ENCODE results near the gene SPATA2. TPM values are rescaled to one million over a fixed set of nuclear protein-coding genes. Genes with fewer than 3 reads are reported as not detected.
A peak's percentile ranks its signal among the peaks of the same experiment; 100 is the strongest.
"Not testable (repeated sequence)": the region's sequence is repeated elsewhere in the genome, so short reads cannot be mapped to it uniquely, and the experiment has no call there.

SPATA2 gene
- 1 to 10 TPM; 1.2 to 5.3 (median 2.2) TPM for polyA plus RNA-seq

- H3K9me3 Mint-ChIP-seq: no peaks in the 10 kb centered on the region
- DNase-seq: peak; percentile 96 to 97 (median 97)
- H3K4me3 Mint-ChIP-seq: peak within 1 kb of the TSS; percentile 99 to 100 (median 100)
Measured at GRCh38 chr20:49915380-49916145, at the start of gene SPATA2. TSS of gene SPATA2 (minus strand) at chr20:49915529. CDS start at chr20:49908490, 7,039 bp downstream.

GRCh38 chr20:49961413-49961812, 46.1 kb upstream of the SPATA2 start:
- peaks cover 4 to 10% (median 9%) of the 10 kb centered on the region in 3 donors for H3K36me3 Mint-ChIP-seq
- no peak overlapping the region for H3K4me3 Mint-ChIP-seq
- peaks cover 0 to 2% (median 0%) of the 10 kb centered on the region in 3 donors for H3K27me3 Mint-ChIP-seq (ENCODE audit: low read depth in 3 of 3)
- DNase-seq: no peak
- no peak overlapping the region for H3K27ac Mint-ChIP-seq
- no peaks in the 10 kb centered on the region for H3K9me3 Mint-ChIP-seq
- peaks cover 0 to 2% of the 10 kb centered on the region in 2 donors for H3K4me1 Mint-ChIP-seq

More at GRCh38 chr20:49915380-49916145, at the start of gene SPATA2:
- Mint-ChIP-seq H3K27ac (peak within 1 kb of the TSS; percentile 100), H3K4me1 (peaks cover 36 to 40% of the 10 kb centered on the region in 2 donors), H3K27me3 (ENCODE audit: low read depth in 3 of 3) (peaks cover 7 to 15% (median 14%) of the 10 kb centered on the region in 3 donors), H3K36me3 (no peaks in the 10 kb centered on the region)

DNA sequence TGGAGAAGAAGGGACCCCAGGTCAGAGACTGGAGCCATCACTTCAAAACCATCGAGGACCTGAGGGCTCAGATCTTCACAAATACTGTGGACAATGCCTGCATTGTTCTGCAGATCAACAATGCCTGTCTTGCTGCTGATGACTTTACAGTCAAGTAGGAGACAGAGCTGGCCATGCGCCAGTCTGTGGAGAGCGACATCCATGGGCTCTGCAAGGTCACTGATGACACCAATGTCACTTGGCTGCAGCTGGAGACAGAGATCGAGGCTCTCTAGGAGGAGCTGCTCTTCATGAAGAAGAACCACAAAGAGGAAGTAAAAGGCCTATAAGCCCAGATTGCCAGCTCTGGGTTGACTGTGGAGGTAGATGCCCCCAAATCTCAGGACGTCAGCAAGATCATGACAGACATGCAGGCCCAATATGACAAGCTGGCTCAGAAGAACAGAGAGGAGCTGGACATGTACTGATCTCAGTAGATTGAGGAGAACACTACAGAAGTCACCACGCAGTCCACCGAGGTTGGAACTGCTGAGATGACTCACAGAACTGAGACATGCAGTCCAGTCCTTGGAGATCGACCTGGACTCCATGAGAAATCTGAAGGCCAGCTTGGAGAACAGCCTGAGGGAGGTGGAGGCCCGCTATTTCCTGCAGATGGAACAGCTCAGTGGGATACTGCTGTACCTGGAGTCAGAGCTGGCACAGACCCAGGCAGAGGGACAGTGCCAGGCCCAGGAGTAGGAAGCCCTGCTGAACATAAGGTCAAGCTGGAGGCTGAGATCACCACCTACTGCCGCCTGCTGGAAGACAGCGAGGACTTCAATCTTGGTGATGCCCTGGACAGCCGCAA, 42.0 kb upstream of the SPATA2 start:
- H3K27ac Mint-ChIP-seq: peak overlapping the region in 3 of 6 donors; percentile 32 to 58 (median 41)
- H3K36me3 Mint-ChIP-seq: peaks cover 9 to 27% (median 20%) of the 10 kb centered on the region in 3 donors
- not testable (repeated sequence) for H3K27me3 Mint-ChIP-seq (ENCODE audit: low read depth in 3 of 3); H3K9me3 Mint-ChIP-seq; H3K4me3 Mint-ChIP-seq; DNase-seq; H3K4me1 Mint-ChIP-seq

- Mint-ChIP-seq H3K4me1 (peaks cover 0 to 2% of the 10 kb centered on the region in 2 donors), H3K4me3 (no peak overlapping the region), H3K36me3 (peaks cover 12 to 29% (median 24%) of the 10 kb centered on the region in 3 donors), H3K9me3 (no peaks in the 10 kb centered on the region), H3K27ac (no peak overlapping the region), H3K27me3 (ENCODE audit: low read depth in 3 of 3) (peaks cover 0 to 6% (median 2%) of the 10 kb centered on the region in 3 donors)
- DNase-seq: no peak
Measured at GRCh38 chr20:49956689-49957088, 41.4 kb upstream of the SPATA2 start.

GRCh38 chr20:49955830-49956396, 40.6 kb upstream of the SPATA2 start:
- not testable (repeated sequence) for DNase-seq; H3K9me3 Mint-ChIP-seq; H3K4me3 Mint-ChIP-seq; H3K27me3 Mint-ChIP-seq (ENCODE audit: low read depth in 3 of 3); H3K4me1 Mint-ChIP-seq; H3K27ac Mint-ChIP-seq
- H3K36me3 Mint-ChIP-seq: peaks cover 12 to 33% (median 27%) of the 10 kb centered on the region in 3 donors

DNA sequence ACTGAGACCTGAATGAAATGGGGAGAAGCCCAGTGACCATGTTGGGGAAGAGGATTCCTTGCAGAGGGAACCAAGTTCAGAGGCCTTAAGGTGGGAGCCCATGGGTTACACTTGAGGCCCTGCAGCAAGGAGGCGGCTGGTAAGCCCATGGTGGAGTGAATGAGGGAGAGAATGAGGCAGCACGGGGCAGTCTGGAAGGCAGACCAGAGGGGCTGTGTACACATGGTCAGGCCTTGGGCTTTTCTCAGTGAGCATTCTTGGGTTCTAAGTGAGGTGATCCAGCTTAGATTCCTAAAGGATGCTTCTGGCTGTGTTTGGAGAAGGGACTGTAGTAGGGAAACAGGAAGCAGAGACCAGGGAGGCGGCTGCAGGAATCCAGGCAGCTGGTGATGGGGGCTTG, 39.8 kb upstream of the SPATA2 start:
- DNase-seq: no peak
- Mint-ChIP-seq H3K36me3 (peaks cover 12 to 34% (median 27%) of the 10 kb centered on the region in 3 donors), H3K4me3 (no peak overlapping the region), H3K9me3 (no peaks in the 10 kb centered on the region), H3K27ac (peak overlapping the region in 2 of 6 donors; percentile 67), H3K4me1 (peaks cover 0 to 4% of the 10 kb centered on the region in 2 donors), H3K27me3 (ENCODE audit: low read depth in 3 of 3) (peaks cover 0 to 6% (median 2%) of the 10 kb centered on the region in 3 donors)

DNA sequence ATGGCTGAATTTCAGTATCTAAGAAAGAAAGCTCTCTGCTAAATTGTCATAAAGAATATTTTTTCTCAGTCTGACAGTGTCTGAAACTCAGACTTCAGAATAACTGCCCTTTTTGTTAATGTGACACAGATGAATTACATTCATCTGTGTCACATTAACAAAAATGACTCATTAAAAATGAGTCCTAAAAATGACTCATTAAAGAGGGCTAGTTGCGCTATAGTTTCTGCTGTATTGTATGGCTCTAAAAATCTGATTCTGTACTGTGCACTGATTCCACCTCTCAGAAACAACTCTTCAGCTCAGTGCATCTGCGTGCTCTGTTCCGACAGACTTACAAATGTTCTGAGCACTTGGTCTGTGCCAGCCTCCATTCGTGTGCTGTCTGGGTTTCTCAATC, 35.8 kb upstream of the SPATA2 start:
- Mint-ChIP-seq H3K36me3 (peaks cover 25 to 42% (median 36%) of the 10 kb centered on the region in 3 donors), H3K27ac (peak overlapping the region in 2 of 6 donors; percentile 49 to 51), H3K9me3 (no peaks in the 10 kb centered on the region), H3K4me1 (peaks cover 0 to 3% of the 10 kb centered on the region in 2 donors), H3K4me3 (no peak overlapping the region), H3K27me3 (ENCODE audit: low read depth in 3 of 3) (peaks cover 0 to 4% (median 2%) of the 10 kb centered on the region in 3 donors)
- no peak for DNase-seq

DNA sequence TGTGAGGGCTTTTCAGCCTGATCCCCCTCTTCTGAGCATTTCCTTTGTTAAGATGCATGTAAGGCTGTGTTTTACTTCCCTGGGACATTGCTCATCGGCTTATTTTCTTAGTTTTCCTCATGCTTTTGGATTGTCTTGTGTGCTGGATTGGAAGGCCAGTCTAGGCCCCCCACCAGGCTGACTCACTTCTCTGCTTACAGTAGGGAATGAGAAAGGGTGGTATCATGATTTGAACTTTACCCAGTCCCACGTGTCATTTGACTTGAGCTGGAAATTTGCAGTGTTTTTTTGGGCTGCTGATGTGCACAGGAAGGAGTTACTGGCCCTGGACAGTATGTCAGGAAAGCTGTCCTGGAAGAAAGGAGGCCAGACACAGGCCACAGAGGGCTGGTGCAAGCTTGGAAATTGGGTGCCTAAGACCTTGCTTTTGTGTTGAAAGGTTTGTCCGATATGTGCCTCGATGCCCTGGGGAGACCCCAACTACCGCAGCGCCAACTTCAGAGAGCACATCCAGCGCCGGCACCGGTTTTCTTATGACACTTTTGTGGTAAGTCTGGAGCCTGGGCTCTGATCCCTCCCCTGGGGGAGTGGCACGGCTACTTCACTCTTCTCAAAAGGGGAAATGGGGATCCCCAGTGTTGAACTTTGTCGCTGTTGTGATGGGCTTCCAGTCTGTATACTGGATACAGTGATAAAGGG, 33.6 kb upstream of the SPATA2 start:
- no peak for DNase-seq
- H3K4me1 Mint-ChIP-seq: peaks cover 9 to 13% of the 10 kb centered on the region in 2 donors
- no peaks in the 10 kb centered on the region for H3K9me3 Mint-ChIP-seq
- peak overlapping the region in 2 of 6 donors; percentile 20 to 35 for H3K27ac Mint-ChIP-seq
- peaks cover 0 to under 1% (median 0%) of the 10 kb centered on the region in 3 donors for H3K27me3 Mint-ChIP-seq (ENCODE audit: low read depth in 3 of 3)
- peaks cover 25 to 42% (median 35%) of the 10 kb centered on the region in 3 donors for H3K36me3 Mint-ChIP-seq
- H3K4me3 Mint-ChIP-seq: no peak overlapping the region

- Mint-ChIP-seq H3K9me3 (no peaks in the 10 kb centered on the region), H3K4me3 (no peak overlapping the region), H3K4me1 (peaks cover 10 to 16% of the 10 kb centered on the region in 2 donors), H3K27ac (no peak overlapping the region), H3K36me3 (peaks cover 25 to 42% (median 35%) of the 10 kb centered on the region in 3 donors), H3K27me3 (ENCODE audit: low read depth in 3 of 3) (peaks cover 0 to 2% (median 0%) of the 10 kb centered on the region in 3 donors)
- DNase-seq: no peak
Measured at GRCh38 chr20:49948178-49948577, 32.8 kb upstream of the SPATA2 start.

- Mint-ChIP-seq H3K9me3 (no peaks in the 10 kb centered on the region), H3K27ac (no peak overlapping the region), H3K4me3 (no peak overlapping the region), H3K36me3 (peaks cover 21 to 36% (median 21%) of the 10 kb centered on the region in 3 donors), H3K27me3 (ENCODE audit: low read depth in 3 of 3) (peaks cover 0 to 2% (median 0%) of the 10 kb centered on the region in 3 donors), H3K4me1 (peaks cover 19 to 30% of the 10 kb centered on the region in 2 donors)
- DNase-seq: no peak
Measured at GRCh38 chr20:49945701-49946477, 30.6 kb upstream of the SPATA2 start.

DNA sequence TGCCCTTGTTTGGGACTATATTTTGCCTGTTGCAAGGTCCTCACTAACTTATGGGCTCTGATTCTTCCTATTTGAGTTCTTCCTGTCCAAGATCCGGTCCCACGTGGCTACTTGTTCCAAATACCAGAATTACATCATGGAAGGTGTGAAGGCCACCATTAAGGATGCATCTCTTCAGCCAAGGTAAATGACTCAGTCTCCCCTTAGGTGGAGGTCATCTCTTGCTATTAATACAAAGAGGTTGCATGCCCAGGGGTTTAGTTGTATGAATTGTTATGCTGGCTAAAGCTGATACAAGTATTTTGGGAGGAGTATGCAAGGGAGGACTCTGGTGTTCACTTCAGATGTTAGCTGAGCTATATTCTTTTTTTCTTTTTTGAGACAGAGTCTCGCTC, 30.0 kb upstream of the SPATA2 start:
- Mint-ChIP-seq H3K27ac (peak overlapping the region in 1 of 6 donors; percentile 71), H3K36me3 (peaks cover 21 to 36% (median 21%) of the 10 kb centered on the region in 3 donors), H3K9me3 (no peaks in the 10 kb centered on the region), H3K27me3 (ENCODE audit: low read depth in 3 of 3) (peaks cover 0 to 2% (median 0%) of the 10 kb centered on the region in 3 donors), H3K4me3 (no peak overlapping the region), H3K4me1 (peaks cover 20 to 33% of the 10 kb centered on the region in 2 donors)
- no peak for DNase-seq

- Mint-ChIP-seq H3K36me3 (peaks cover 10 to 23% (median 11%) of the 10 kb centered on the region in 3 donors), H3K27ac (peak overlapping the region in 2 of 6 donors; percentile 18 to 55), H3K4me1 (peaks cover 34 to 55% of the 10 kb centered on the region in 2 donors), H3K27me3 (ENCODE audit: low read depth in 3 of 3) (peaks cover 2% of the 10 kb centered on the region in 3 donors), H3K9me3 (no peaks in the 10 kb centered on the region), H3K4me3 (no peak overlapping the region)
- DNase-seq: no peak
Measured at GRCh38 chr20:49942942-49943341, 27.6 kb upstream of the SPATA2 start.
